GM21447 (cell line): ENCODE measurements around the gene HSD17B12.
A peak's percentile ranks its signal among the peaks of the same experiment; 100 is the strongest.

Experiments used
- ATAC-seq: cut with Tn5 transposase; IDR thresholded peaks from one replicate; pipeline ENCODE4 v1.9.1; 2021; ENCODE audit not compliant: unreplicated experiment

The HSD17B12 gene

GRCh38 chr11:43797337-43797736 lies 116.8 kb downstream of the HSD17B12 start:
- no peak for ATAC-seq

- ATAC-seq: no peak
These were observed 117.3 kb downstream of the HSD17B12 start for GRCh38 chr11:43797866-43798265.

GRCh38 chr11:43802509-43802908 lies 122.0 kb downstream of the HSD17B12 start:
- ATAC-seq: no peak

GRCh38 chr11:43803766-43804165 lies 123.2 kb downstream of the HSD17B12 start:
- ATAC-seq: no peak

GRCh38 chr11:43806976-43807375 lies 126.4 kb downstream of the HSD17B12 start:
- ATAC-seq: no peak

- ATAC-seq: no peak
These were observed 130.5 kb downstream of the HSD17B12 start for GRCh38 chr11:43810929-43811596.

- no peak for ATAC-seq
These were observed 131.9 kb downstream of the HSD17B12 start for GRCh38 chr11:43812471-43812870.

- no peak for ATAC-seq
These were observed 137.7 kb downstream of the HSD17B12 start for GRCh38 chr11:43818220-43818619.

- no peak for ATAC-seq
These were observed 139.4 kb downstream of the HSD17B12 start for GRCh38 chr11:43819926-43820325.

GRCh38 chr11:43823316-43823715 lies 142.8 kb downstream of the HSD17B12 start:
- no peak for ATAC-seq

GRCh38 chr11:43823851-43824250 lies 143.3 kb downstream of the HSD17B12 start:
- no peak for ATAC-seq

- ATAC-seq: no peak
These were observed 144.8 kb downstream of the HSD17B12 start for GRCh38 chr11:43825217-43825816.

- ATAC-seq: peak; percentile 63
These were observed 150.4 kb downstream of the HSD17B12 start for GRCh38 chr11:43830928-43831440.

- ATAC-seq: no peak
These were observed 152.0 kb downstream of the HSD17B12 start for GRCh38 chr11:43832536-43832935.

- no peak for ATAC-seq
These were observed 153.1 kb downstream of the HSD17B12 start for GRCh38 chr11:43833657-43834073.

- ATAC-seq: no peak
These were observed 153.7 kb downstream of the HSD17B12 start for GRCh38 chr11:43834286-43834685.

- ATAC-seq: no peak
These were observed 154.6 kb downstream of the HSD17B12 start for GRCh38 chr11:43835104-43835503.

- ATAC-seq: no peak
These were observed 157.3 kb downstream of the HSD17B12 start for GRCh38 chr11:43837879-43838278.

- ATAC-seq: no peak
These were observed 161.5 kb downstream of the HSD17B12 start for GRCh38 chr11:43842021-43842420.

- ATAC-seq: no peak
These were observed 165.3 kb downstream of the HSD17B12 start for GRCh38 chr11:43845816-43846215.

- ATAC-seq: peak; percentile 74
These were observed 171.6 kb downstream of the HSD17B12 start for GRCh38 chr11:43852057-43852636.

- no peak for ATAC-seq
These were observed 173.2 kb downstream of the HSD17B12 start for GRCh38 chr11:43853781-43854180.
